Stimulated activated effector memory CD8-positive, alpha-beta T cell treated with anti-CD3 and anti-CD28 coated beads, Interleukin-12 subunit alpha, Interleukin-12 subunit beta, amount 100 ng/mL, for 72 hours (primary cell): ENCODE results near the gene NRARP.

Experiments
- ATAC-seq: fragments of 150-1000 bp; cut with Tn5 transposase; 2 replicates; pipeline ENCODE4 v1.10.0; 2021
- DNase-seq, 2 donors: peaks; one replicate each; pipeline ENCODE4 v3.0.0; 2021 to 2022; ENCODE audit warnings: low spot score in 2 of 2
- H3K27ac Mint-ChIP-seq: one replicate; pipeline ENCODE4 v1.8.0; 2022; ENCODE audit warnings: mild to moderate bottlenecking, mixed read lengths
- H3K36me3 Mint-ChIP-seq: one replicate; pipeline ENCODE4 v1.8.0; 2022; ENCODE audit warnings: mild to moderate bottlenecking, mixed read lengths
- H3K4me1 Mint-ChIP-seq: one replicate; pipeline ENCODE4 v1.8.0; 2022; ENCODE audit warnings: mixed read lengths
- H3K4me3 Mint-ChIP-seq: one replicate; pipeline ENCODE4 v1.8.0; 2022; ENCODE audit warnings: mild to moderate bottlenecking, mixed read lengths
- H3K9me3 Mint-ChIP-seq: one replicate; pipeline ENCODE4 v1.8.0; 2022; ENCODE audit warnings: mixed read lengths

NRARP gene

GRCh38 chr9:137254624-137255447, 47.2 kb downstream of the NRARP start, which contains the start of gene NELFB:
NELFB (plus strand) TSS chr9:137255327.
- Mint-ChIP-seq H3K4me3 (peak within 1 kb of the TSS; percentile 87), H3K9me3 (no peaks in the 10 kb centered on the region), H3K4me1 (peaks cover 7% of the 10 kb centered on the region), H3K36me3 (peaks cover 44% of the 10 kb centered on the region), H3K27ac (peak within 1 kb of the TSS; percentile 91)
- ATAC-seq: peak; percentile 89
- DNase-seq: peak; percentile 99 to 100

DNA sequence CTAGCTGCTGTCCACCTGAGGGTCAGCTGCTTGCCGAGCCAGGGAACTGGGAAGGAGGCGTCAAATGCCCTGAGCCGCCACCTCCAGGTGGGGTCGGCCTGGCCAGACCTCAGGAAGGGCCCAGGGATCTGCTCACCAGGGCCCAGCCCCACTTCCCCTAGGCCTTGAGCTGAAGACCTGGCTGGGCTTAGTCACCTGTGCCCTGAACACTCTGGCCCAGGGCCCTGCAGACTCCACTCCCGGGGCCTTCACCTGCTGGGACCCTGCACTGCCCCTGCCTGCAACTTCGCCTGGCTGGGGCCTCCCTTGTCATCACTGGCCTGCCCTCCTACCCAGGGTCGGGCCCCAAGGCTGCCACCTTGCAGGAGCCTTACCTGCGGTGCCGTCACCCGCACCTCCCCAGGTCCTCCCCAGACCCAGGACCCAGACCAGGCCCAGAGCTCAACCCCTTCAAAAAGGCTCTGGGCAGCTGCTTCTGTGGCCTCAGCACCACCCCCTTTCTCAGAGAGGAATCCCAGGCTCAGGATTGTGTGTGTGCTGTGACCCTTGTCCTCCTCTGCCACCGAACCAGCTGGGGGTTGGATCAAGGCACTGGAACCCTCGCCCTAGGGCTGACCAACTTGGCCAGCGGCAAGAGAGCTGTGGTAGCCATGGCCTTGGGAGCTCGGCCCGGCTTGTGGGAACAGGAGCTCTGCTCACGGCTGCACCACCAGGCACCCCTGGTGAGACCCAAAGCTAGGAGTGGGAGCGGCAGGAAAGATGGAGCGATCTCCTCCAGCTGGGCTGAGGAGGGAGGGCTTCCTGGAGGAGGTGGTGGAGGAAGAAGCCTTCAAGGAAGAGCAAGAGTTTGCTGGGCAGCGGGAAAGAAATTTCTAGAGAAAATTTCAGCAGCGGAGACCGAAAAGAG, 48.1 kb downstream of the NRARP start:
- ATAC-seq (no peak), DNase-seq (no peak)
- Mint-ChIP-seq H3K4me3 (peak overlapping the region; percentile 87), H3K27ac (peak overlapping the region; percentile 91), H3K9me3 (no peaks in the 10 kb centered on the region), H3K36me3 (peaks cover 35% of the 10 kb centered on the region), H3K4me1 (peaks cover 7% of the 10 kb centered on the region)

DNA sequence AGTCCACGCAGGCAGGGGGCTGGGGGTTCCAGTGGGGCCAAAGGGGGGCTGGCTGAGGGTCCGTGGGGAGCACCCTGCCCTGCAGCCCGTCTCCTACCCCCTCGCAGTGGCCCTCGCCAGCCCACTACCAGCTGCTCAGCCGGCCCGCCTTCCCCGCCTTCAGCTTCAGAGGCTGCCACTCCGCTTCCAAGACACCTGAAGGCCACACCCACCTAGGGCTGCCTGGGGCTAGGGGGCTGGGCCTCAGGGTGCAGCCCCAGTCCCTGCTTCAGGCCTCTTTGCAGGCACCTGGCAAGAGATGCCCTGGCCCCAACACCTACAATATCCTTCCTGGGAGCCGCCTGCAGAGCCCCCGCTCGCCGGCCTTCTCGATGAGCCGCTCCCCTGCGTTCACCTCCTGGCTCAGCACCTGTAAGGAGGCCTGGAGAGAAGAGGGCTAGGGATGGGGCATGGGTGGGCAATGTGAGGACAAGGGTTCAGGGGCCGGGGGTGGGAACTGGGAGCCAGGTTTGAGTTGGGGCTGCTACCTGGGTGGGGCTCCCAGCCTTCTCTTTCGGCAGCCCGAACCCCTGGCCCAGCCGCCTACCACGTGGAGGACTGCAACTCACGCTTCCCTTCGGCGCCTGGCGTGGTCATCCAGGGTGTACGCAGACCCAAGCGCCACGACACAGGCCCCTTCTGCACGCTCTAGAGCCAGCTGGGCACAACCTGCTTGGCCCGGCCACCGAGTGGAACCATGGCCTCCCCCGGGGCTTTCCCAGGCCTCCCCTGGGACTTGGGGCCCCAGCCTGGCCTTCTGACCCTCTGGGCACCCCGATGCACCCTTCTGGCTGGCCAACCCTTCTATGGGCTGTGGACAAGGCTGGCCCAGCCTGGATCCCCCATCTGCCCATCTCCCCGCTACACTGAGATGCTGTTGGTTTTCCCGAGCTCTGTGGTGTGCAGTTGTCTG, 49.2 kb downstream of the NRARP start:
- H3K9me3 Mint-ChIP-seq: no peaks in the 10 kb centered on the region
- no peak for DNase-seq
- H3K4me3 Mint-ChIP-seq: no peak overlapping the region

DNA sequence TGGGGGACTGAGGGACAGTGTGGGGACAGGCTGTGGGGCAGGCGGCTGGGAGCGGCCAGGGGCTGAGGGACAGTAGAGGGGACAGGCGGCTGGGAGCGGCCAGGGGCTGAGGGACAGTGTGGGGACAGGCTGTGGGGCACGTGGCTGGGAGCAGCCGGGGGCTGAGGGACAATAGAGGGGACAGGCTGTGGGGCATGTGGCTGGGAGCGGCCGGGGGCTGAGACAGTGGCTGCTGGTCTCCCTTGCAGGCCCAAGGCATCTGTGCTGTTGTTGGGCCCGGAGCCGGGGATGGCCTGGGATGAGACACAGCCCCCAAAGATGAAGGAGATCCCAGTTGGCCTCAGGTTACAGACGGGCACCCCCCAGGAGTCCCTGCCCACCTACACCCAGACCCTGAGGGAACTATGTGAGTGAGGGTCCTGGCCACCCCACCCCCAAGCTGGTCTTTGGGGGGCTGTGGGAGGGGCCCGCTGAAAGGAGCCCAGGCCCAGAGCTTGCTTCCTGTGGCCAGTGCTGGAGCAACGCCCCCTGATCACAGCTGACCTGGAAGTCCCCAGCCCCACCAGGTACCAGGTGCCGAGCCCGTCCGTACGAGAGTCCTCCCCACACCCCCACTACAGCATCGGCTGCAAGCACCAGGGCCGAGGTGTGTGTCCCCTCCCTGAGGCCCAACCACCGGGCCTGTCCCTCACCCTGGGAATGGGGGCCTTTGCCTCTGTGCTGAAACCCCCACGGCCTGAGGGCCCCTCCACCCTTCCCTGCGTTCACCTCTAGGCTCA, 50.4 kb downstream of the NRARP start:
- Mint-ChIP-seq H3K36me3 (peaks cover 12% of the 10 kb centered on the region), H3K4me3 (no peak overlapping the region), H3K9me3 (no peaks in the 10 kb centered on the region), H3K27ac (no peak overlapping the region), H3K4me1 (peaks cover 7% of the 10 kb centered on the region)
- DNase-seq: no peak
- no peak for ATAC-seq

More for the DNA sequence above, 49.2 kb downstream of the NRARP start:
- peaks cover 7% of the 10 kb centered on the region for H3K4me1 Mint-ChIP-seq
- ATAC-seq: no peak
- no peak overlapping the region for H3K27ac Mint-ChIP-seq
- H3K36me3 Mint-ChIP-seq: peaks cover 24% of the 10 kb centered on the region

- Mint-ChIP-seq H3K4me1 (peaks cover 7% of the 10 kb centered on the region), H3K9me3 (no peaks in the 10 kb centered on the region), H3K27ac (peak within 1 kb of the TSS; percentile 43), H3K4me3 (no peak within 1 kb of the TSS), H3K36me3 (peaks cover 6% of the 10 kb centered on the region)
- ATAC-seq (no peak), DNase-seq (no peak)
Measured at GRCh38 chr9:137251194-137251461, 50.9 kb downstream of the NRARP start, which contains the start of gene STPG3. STPG3 (plus strand) TSS chr9:137251286; CDS start chr9:137251287, 1 bp downstream.

- Mint-ChIP-seq H3K36me3 (peaks cover 6% of the 10 kb centered on the region), H3K4me3 (no peak overlapping the region), H3K4me1 (peaks cover 7% of the 10 kb centered on the region), H3K9me3 (no peaks in the 10 kb centered on the region), H3K27ac (no peak overlapping the region)
- DNase-seq (no peak), ATAC-seq (no peak)
Measured at GRCh38 chr9:137250329-137251193, 51.5 kb downstream of the NRARP start.
